NCI-H1694 treated with DMSO at 0.1 percent for 48 hours (cell line): ENCODE results near the gene PLA2G2C.
"Not testable (repeated sequence)": the region's sequence is repeated elsewhere in the genome, so short reads cannot be mapped to it uniquely, and the experiment has no call there.

Experiments
- DNase-seq: peaks from one replicate; lab custom pipeline; 2025; lab: John Stamatoyannopoulos, UW

The PLA2G2C gene, protein sequence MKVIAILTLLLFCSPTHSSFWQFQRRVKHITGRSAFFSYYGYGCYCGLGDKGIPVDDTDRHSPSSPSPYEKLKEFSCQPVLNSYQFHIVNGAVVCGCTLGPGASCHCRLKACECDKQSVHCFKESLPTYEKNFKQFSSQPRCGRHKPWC

DNA sequence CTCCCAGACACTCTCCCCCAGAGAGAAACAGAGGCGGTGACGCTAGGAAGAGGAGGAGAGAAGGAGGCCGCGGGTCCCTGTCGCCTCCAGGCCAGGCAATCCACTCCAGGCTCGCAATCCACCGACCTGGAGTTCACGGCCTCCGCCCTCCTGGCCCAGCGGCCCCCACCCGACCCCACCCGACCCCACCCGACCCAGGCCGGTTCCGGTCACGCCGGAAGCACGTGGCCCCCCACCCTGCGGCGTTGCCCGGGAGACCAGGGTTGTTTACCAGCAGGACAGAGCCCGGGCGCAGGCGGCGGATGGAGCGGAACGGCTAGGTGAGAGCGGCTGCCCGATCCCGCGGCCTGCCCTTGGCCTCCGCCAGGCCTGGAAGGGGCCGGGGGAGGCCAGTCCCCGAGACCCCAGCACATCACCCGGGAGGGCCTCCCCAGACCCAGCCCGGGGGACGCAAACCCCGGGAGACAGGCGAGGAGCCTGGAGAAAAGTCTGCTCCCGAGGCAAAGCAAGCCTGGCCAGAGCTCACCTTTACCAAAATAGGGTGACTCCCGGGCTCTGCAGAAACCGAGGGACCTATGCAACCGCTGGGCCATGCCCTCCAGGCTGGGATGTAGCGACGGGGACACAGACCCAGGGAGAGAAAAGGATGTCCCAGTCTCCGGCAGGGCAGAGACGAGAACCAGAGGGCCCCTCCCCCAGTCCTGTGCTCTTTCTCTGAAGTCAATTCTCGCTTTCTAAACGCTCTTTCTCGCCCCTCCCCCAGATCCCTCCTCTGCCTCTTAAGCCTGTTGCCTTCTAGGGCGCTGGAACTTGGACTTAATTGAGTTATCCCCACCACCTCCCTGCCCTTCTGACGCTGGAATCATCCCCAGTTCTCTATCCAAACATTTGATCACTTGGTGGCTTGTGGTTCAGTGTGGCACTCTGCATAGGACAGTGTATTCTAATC is at the start of gene PLA2G2C, which contains the start of gene UBXN10:
Gene PLA2G2C (minus strand): TSS at position 685 of the 949 bp plus-strand sequence. CDS start 9,155 bp downstream, outside the sequence.
Gene UBXN10 (plus strand): TSS at position 263 of the 949 bp plus-strand sequence. CDS start 4,466 bp downstream, outside the sequence.
- DNase-seq: no peak

DNA sequence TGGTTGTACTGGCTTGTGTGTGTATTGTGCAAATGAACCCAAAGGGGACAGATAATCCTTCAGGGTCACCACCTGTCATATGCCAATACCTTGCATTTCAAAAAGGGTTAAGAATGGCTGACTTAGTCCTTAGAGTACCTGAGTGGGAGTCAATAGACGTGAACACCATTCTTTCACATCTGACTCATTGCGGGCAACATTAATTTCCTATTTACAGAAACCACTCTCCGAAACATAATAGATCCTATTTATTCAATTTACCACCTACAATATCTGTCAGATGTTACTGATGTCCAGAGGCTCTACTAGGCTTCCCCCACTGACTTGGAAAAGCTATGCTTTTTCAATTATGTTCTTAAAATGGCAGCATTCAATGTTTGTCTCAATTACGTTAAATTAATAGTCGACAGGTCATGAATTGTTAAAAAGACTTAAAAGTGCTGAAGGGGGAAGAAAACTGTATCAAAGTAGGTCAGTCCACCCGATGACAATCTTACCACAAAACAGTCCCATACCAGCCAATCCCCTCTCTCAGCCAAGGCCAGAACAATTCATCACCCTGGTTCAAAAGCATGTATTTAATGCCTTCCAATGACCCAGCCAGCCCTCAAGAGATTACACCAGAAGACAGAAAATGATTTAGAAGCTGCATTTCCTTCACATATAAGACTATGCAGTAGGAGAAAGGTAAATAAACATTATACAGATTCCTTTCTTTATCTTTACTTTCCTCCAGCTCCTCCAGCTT is 48.6 kb upstream of the PLA2G2C start:
- DNase-seq: no peak

DNA sequence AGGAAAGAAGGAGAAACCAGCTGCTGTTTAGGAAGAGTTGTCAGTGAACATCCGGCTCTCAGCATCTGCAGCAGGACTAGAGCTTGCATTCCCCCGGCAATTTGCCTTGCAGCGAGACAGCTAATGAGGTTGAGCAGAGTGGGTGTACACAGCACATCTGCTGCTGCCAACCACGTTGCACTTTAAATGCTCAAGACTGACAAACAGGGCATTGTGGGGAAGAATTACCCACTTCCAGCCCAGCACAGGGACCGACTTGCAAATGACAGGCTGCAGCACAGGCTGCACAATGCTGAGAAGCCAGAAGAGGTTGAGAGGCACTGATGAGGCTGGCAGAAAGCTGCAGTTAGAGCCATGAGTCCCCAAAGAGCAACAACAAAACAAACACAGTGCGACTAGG is 47.5 kb upstream of the PLA2G2C start:
- DNase-seq: peak; percentile 84

DNA sequence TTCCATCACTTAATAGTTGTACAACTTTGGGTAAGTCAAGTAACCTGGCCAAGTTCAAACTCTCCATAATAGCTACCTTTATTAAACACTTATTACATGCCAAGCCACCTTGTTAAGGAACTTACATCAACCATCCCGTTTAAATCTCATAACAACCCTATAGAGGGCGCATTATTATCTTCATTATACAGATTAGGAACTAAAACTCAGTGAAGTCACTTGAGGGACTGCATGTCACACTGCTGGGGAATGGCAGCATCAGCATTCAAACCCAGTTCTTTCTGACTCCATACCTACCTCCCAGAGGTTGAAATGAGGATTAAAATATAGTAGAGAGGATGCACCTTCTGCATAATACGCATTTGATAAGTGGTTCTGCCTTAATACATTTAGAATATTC is 47.1 kb upstream of the PLA2G2C start:
- DNase-seq: peak; percentile 79

- DNase-seq: not testable (repeated sequence)
Observed at GRCh38 chr1:20232564-20232963, 46.2 kb upstream of the PLA2G2C start.

DNA sequence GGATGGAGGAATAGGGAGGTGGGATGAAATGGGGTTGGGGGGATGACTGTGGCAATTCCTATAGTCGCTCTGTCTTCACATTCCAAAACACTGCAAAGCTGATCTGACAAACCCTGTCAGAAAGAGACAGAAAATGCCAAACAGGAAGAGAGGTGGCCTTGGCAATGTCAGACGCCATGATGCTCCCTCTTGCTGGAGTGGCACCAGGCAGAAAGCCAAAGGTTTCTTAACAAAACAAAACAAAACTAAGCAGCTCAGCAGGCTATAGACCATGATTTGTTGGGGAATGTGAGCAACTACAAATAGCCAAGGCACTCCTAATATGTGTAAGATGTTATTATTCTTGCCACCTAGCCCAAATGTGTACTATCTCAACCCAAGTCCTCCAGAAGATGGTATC is 42.9 kb upstream of the PLA2G2C start:
- DNase-seq: no peak

DNA sequence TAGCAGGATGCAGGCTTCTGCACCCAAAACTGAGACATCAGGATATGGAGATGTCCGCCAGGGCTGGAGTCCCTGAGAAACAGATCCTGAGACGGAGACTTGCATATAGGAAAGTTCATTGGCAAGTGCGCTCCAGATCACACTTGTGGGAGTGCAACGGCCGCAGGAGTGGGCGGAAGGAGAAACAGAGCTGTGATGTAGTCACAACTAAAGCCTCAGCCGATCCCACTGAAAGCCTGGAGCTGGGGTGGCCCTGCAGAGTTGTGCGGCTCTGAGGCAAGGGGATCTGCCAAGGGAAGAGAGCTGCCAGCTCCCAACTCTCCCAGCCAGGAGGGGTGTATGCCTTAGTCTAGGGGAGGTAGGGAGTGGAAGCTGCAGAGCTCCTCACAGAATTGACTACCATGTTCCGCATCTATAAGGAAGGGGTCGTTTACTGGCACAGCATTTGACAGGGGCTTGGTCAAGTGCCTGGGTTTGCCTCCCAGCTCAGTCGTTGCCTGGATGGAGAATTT is 42.1 kb upstream of the PLA2G2C start:
- no peak for DNase-seq

DNA sequence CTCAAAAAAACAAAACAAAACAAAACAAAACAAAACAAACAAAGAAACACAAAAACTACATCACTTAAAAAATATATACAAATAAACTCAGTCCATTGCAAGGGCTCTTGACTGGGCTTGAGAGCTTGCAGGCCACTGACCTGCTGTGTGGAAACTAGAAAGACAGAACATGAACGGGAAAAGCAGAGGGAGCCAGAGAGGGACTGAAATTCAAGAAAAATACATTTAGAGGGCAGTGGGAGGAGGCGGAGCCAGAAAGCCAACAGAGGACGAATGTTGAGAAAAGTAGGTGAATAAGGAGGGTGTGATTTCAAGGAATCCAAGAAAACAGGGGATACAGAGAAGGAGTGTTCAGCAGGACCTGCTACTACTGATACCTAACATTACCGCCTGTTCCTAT is 41.4 kb upstream of the PLA2G2C start:
- DNase-seq: no peak

DNA sequence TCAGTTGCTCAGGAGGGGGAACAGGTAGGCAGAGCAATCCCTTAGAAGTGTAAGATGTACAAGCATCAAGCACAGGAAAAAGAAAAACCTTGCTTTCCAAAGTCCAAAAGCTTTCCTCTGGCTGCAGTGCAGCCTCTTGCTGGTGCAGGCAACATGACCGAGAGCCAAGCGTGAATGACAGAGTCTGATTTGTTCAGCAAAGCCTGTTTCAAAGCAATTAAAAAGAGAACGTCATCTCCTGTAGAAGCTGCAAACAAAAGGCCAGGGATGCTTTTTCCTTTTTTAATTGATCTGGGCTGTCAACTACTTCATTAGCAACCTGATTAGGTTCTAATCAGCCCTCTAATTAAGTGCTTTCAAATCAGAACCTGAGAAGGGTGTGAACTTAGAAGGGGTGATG is 38.2 kb upstream of the PLA2G2C start:
- DNase-seq: no peak

DNA sequence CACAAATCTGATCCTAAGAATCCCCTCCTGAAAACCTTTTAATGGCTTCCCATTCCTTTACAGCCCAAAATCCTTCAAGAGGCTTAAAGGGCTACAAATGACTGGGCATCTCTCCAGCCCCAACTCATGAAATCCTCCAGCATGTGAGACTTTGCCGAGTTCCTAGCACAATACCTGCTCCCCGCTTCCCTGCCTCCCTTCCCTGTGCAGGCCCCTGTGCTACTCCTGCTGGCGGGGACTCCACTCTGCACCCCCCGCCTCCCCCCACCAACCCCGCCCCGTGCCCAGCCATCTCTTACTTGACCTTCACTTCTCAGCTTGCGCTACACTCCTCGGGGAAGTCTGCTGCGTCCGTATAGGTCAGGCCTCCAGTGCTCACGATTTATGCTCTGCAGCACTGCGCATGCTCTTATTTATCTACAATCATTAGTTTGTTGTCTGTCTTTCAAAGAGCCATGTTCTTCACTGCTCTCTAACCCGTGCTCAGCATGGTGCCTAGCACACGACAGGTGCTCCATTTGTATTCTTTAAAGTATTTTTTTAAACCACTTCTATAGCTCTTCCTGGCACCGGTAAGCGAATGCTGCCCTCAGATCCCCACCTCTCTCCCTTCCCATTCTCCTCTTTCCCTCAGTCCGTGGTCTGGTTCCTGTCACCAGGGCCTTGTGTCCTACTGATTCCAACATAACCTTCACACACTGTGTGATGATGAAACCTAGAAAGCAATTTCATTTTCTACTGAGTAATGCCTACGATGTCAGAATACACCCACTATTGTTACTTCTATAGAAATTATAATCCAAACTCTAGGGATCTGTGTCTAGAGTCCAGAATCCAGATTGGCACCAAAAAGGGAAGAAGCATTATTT is 37.5 kb upstream of the PLA2G2C start:
- no peak for DNase-seq

- DNase-seq: no peak
Observed at GRCh38 chr1:20223106-20223505, 36.8 kb upstream of the PLA2G2C start.

DNA sequence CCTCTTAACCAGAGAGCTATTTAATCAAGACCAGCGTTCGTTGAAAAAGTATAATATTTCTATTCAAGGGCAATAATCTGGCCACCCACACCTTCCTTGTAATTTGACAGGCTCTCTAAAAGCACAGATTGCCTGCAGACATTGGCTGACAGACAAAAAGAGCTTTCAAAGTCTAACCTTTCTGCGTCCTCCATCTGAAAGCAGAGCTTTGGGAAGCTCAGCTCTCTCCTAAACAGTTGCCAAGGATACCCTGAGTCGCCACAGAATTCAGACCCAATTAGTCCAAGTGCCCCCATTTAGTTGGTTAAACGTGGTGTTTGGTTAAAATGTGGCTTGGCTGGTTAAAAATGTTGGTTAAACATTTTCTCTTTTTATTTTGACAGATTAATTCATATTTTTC is 33.7 kb upstream of the PLA2G2C start:
- no peak for DNase-seq

- not testable (repeated sequence) for DNase-seq
Observed at GRCh38 chr1:20219053-20219452, 32.7 kb upstream of the PLA2G2C start.

DNA sequence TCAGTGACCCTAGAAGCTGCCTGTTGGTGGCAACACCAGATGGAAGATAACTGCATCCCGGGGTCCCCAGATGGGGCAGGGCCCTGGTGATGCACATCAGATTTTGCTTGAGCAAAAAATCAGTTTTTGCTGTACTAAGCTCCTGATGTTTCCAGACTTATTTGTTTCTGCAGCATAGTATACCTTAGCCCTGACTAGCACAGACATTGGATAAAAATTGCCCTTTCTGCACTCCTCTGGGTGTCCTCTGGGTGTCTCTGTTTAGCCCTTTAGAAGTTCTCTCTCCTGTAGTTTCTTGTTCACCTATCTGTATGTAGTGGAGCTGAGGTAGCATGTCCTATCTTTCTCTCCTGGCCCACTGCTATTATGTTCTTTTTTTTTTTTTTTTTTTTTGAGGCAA is 30.3 kb upstream of the PLA2G2C start:
- peak; percentile 45 for DNase-seq

GRCh38 chr1:20215716-20216115 is 29.4 kb upstream of the PLA2G2C start:
- no peak for DNase-seq

DNA sequence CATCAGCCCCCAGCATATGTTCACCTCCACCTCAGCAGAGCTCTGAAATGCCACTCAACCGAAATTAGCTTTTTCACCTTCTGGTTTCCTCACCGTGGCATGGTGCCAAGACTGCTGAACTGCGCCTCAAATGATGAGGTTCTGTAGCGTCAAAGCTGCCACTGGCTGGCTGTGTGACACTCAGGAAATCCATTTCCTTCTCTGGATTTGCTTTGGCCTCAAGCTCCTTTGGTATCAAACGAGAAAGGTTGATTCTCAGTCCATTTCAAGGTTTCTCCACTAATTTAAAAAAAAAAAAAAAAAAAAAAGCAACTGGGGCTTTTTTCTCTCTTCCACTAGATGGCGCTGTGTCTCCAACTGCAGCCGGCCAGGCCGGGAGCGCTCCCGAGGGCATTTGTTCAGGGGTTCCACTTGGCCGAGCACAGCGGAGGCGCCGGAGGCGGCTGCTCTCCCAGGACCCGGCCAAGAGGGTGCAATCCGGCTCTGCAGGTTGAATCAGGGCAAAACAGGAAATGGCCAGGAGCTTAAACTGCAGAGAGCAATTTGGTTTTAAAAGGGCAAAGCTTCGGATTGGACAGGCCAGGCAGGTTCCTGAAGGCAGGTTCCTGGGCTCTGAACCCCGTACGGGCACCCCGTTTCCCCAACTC is 26.5 kb upstream of the PLA2G2C start:
- DNase-seq: peak; percentile 85

GRCh38 chr1:20212085-20212684 is 25.9 kb upstream of the PLA2G2C start:
- no peak for DNase-seq

- DNase-seq: no peak
Observed at GRCh38 chr1:20211511-20211931, 25.2 kb upstream of the PLA2G2C start.

GRCh38 chr1:20210736-20211460 is 24.6 kb upstream of the PLA2G2C start:
- no peak for DNase-seq

DNA sequence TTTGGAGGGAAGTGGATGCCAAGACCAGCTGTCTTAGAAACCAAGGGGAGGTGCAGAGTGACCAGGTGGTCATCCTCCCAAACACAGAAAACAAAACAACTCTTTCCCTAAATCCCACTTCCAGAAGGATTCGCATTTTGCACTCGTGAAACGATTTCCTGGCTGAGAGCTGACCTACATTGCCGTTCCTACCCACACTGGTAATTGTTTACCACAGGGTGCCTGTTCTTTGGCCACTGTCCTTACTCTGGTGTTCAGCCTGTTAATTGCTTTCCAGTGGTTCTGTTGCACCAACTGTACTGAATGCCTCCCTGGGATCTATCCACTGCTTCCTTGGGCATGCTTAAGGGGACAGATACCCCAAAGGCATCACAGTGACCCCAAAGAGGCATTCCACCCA is 23.2 kb upstream of the PLA2G2C start:
- no peak for DNase-seq
